Measurements from ENCODE around the gene ZZZ3.
"Not testable (repeated sequence)": the region's sequence is repeated elsewhere in the genome, so short reads cannot be mapped to it uniquely, and the experiment has no call there.

ZZZ3 gene

DNA sequence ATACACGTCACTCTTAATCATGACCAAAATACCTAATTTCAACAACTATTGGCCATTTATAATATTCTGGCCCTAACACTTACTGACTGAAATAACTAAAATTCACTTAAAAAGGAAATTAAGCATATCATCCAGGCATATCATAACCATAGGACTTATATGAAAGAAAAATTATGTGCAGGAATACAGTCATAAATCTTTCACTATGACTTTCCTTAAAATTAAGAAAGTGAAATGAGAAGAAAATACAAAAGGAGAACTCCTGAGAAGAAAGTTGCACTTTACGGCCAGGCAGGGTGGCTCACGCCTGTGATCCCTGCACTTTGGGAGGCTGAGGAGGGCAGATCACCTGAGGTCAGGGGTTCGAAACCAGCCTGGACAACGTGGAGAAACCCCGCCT, 9.4 kb downstream of the ZZZ3 start:
- H3K4me3 ChIP-seq (ENCODE audit: low read depth, low read length), result no peak overlapping the region
- DNase-seq (ENCODE audit: low read depth), result no peak

GRCh38 chr1:77672374-77672773, 10.1 kb downstream of the ZZZ3 start:
- no peak for DNase-seq (ENCODE audit: low read depth)
- H3K4me3 ChIP-seq (ENCODE audit: low read depth, low read length), result no peak overlapping the region

GRCh38 chr1:77671836-77672235, 10.6 kb downstream of the ZZZ3 start:
- peak; percentile 12 for DNase-seq (ENCODE audit: low read depth)
- H3K4me3 ChIP-seq (ENCODE audit: low read depth, low read length), result no peak overlapping the region

- DNase-seq (ENCODE audit: low read depth), result no peak
Measured at GRCh38 chr1:77670330-77670729, 12.1 kb downstream of the ZZZ3 start.

GRCh38 chr1:77668924-77669449, 13.5 kb downstream of the ZZZ3 start:
- H3K4me3 ChIP-seq (ENCODE audit: low read depth, low read length), result no peak overlapping the region
- no peak for DNase-seq (ENCODE audit: low read depth)

More at GRCh38 chr1:77670330-77670729, 12.1 kb downstream of the ZZZ3 start:
- no peak overlapping the region for H3K4me3 ChIP-seq (ENCODE audit: low read depth, low read length)

- no peak for DNase-seq (ENCODE audit: low read depth)
- no peak overlapping the region for H3K4me3 ChIP-seq (ENCODE audit: low read depth, low read length)
Measured at GRCh38 chr1:77664939-77665516, 17.4 kb downstream of the ZZZ3 start.

GRCh38 chr1:77661696-77662095, 20.8 kb downstream of the ZZZ3 start:
- DNase-seq (ENCODE audit: low read depth), result no peak
- no peak overlapping the region for H3K4me3 ChIP-seq (ENCODE audit: low read depth, low read length)

GRCh38 chr1:77659879-77660593, 22.4 kb downstream of the ZZZ3 start:
- no peak for DNase-seq (ENCODE audit: low read depth)
- no peak overlapping the region for H3K4me3 ChIP-seq (ENCODE audit: low read depth, low read length)

- H3K4me3 ChIP-seq (ENCODE audit: low read depth, low read length), result no peak overlapping the region
- no peak for DNase-seq (ENCODE audit: low read depth)
Measured at GRCh38 chr1:77658271-77658670, 24.2 kb downstream of the ZZZ3 start.

- no peak for DNase-seq (ENCODE audit: low read depth)
- no peak overlapping the region for H3K4me3 ChIP-seq (ENCODE audit: low read depth, low read length)
Measured at GRCh38 chr1:77655431-77655974, 27.0 kb downstream of the ZZZ3 start.

- DNase-seq (ENCODE audit: low read depth), result no peak
- no peak overlapping the region for H3K4me3 ChIP-seq (ENCODE audit: low read depth, low read length)
Measured at GRCh38 chr1:77652970-77653516, 29.4 kb downstream of the ZZZ3 start.

DNA sequence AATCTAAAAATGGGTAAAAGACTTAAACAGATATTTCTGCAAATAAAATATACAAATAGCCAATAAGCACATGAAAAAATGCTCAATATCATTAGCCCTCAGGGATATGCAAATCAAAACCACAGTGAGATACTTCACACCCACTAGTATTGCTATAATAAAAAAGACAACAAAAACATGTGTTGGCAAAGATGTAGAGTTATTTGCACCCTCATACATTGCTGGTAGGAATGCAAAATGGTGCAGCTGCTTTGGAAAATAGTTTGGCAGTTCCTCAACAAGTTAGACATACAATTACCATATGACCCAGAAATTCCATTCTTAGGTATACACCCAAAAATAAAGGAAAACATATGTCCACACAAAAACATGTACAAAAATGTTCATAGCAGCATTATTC, 30.2 kb downstream of the ZZZ3 start:
- DNase-seq (ENCODE audit: low read depth), result no peak
- no peak overlapping the region for H3K4me3 ChIP-seq (ENCODE audit: low read depth, low read length)

DNA sequence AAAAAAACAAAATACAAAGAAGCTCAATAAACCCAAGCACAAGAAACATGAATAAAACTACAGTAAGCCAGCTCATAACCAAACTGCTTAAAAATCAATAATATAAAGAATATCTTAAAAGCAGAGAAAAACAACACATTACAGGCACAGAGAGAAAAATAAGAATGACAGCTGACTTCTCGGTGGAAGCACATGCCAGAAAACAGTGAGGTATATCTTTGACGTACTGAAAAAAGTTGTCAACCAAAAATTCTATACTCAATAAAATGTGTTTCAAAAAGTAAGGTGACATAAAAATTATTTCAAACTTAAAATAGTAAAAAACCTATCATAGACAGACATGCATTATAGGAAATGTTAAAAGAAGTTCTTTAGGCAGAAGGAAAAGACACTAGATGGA, 33.3 kb downstream of the ZZZ3 start:
- no peak overlapping the region for H3K4me3 ChIP-seq (ENCODE audit: low read depth, low read length)
- no peak for DNase-seq (ENCODE audit: low read depth)

DNA sequence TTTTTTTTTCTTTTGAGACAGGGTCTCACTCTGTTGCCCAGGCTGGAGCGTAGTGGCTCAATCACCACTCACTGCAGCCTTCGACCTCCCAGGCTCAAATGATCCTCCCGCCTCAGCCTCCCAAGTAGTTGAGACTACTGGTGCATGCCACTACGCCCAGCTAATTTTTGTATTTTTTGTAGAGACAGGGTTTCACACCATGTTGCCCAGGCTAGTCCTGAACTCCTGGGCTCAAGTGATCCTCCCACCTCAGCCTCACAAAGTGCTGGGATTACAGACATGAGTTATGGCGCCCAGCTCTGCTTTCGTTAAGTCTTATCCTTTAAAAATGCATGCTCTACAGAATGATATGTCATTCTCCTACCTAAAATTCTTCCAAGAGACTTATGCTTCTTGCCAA, 36.2 kb downstream of the ZZZ3 start:
- not testable (repeated sequence) for H3K4me3 ChIP-seq (ENCODE audit: low read depth, low read length); DNase-seq (ENCODE audit: low read depth)

DNA sequence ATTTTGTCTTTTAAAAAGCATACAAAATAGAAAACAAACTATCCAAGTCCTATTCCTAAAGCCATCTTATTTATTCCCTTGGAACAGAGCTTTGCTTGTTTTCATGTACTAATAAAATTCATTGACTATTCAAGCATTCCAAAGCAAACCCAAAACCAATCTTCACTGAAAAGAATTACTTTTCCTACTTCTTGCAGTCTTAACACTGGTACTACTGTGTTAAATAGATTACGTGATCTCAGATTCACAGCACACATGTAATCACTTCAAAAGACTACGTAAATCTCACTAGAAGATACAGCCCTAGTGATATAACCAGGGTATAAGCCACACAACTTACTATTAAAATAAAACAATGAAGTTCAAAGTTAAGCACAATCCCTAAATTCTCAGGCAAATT, 39.0 kb downstream of the ZZZ3 start:
- no peak overlapping the region for H3K4me3 ChIP-seq (ENCODE audit: low read depth, low read length)
- DNase-seq (ENCODE audit: low read depth), result no peak

DNA sequence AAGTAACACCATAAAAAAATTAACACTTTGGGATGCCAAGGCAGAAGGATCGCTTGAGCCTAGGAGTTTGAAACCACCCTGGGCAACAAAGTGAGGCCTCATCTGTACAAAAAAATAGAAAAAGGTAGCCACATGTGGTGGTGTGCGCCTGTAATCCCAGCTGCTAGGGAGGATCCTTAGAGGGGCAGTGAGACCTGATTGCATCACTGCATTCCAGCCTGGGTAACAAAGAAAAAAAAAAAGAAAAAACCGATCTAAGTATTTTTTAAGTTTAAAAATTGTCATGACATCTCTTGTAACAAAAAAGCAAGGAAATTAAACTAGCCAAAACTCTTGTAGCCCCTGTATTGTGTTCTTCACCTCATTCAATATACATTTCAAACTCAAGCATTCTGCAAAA, 39.5 kb downstream of the ZZZ3 start:
- no peak overlapping the region for H3K4me3 ChIP-seq (ENCODE audit: low read depth, low read length)

GRCh38 chr1:77642196-77642595, 40.3 kb downstream of the ZZZ3 start:
- DNase-seq (ENCODE audit: low read depth), result no peak
- no peak overlapping the region for H3K4me3 ChIP-seq (ENCODE audit: low read depth, low read length)

More for the DNA sequence above, 39.5 kb downstream of the ZZZ3 start:
- DNase-seq (ENCODE audit: low read depth), result no peak

GRCh38 chr1:77639557-77640069, 42.8 kb downstream of the ZZZ3 start:
- no peak overlapping the region for H3K4me3 ChIP-seq (ENCODE audit: low read depth, low read length)
- DNase-seq (ENCODE audit: low read depth), result no peak

DNA sequence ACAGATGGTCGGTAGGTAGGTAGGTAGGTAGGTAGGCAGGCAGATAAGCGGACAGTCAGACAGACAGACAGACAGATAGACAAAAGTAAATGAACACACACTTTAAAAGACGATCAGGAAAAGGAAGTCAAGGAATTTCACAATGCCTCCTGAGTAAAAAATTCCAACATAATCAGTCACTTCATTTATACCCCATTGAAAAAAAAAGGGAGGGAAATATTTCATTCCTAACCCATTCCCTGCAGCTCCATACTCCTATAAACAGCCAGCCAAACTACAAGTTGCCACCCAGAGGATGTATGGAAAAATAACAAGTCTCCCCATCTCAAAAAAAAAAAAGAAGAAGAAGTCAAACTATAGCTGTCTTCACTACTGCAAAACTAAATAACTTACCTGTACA, 43.4 kb downstream of the ZZZ3 start:
- peak; percentile 13 for DNase-seq (ENCODE audit: low read depth)
- H3K4me3 ChIP-seq (ENCODE audit: low read depth, low read length), result no peak overlapping the region

GRCh38 chr1:77636864-77637263, 45.6 kb downstream of the ZZZ3 start:
- no peak overlapping the region for H3K4me3 ChIP-seq (ENCODE audit: low read depth, low read length)
- no peak for DNase-seq (ENCODE audit: low read depth)
